HepG2 (cell line): Measurements from ENCODE around the gene SECTM1. TPM values are rescaled to one million over a fixed set of nuclear protein-coding genes. Genes with fewer than 3 reads are reported as not detected.

Experiments
- ATF4 ChIP-seq, 2 experiments: fragments of 450-650 bp in 1 of 2; sonication (generic) in 1 of 2; formaldehyde crosslinking; IDR thresholded peaks; 2 replicates each; pipeline versions ENCODE4 v1.5.0 to v1.8.0; 2020 to 2022; ENCODE audit warnings: mild to moderate bottlenecking in 1 of 2, missing genetic modification reagents in 1 of 2
- ATF6 ChIP-seq: sonication (generic); formaldehyde crosslinking; conservative IDR thresholded peaks from 2 replicates; pipeline ENCODE4 v1.4.0; 2020; ENCODE audit warnings: missing genetic modification reagents
- HNF1A ChIP-seq, 2 experiments: sonication (generic) in 1 of 2; formaldehyde crosslinking in 1 of 2; IDR thresholded peaks; 2 replicates each; pipeline versions ENCODE4 v1.4.0 to v1.6.1; 2016 to 2020; ENCODE audit warnings: borderline replicate concordance in 1 of 2, low read depth in 1 of 2, mild to moderate bottlenecking in 1 of 2, missing genetic modification reagents in 1 of 2
- NFYC ChIP-seq: IDR thresholded peaks from 2 replicates; pipeline ENCODE4 v1.6.1; 2016; ENCODE audit warnings: missing genetic modification reagents, missing compliant biosample characterization
- RARA ChIP-seq: IDR thresholded peaks from 2 replicates; pipeline ENCODE4 v1.6.1; 2016; ENCODE audit warnings: missing genetic modification reagents, missing compliant biosample characterization
- TEAD3 ChIP-seq: optimal IDR thresholded peaks from 2 replicates; pipeline ENCODE3; 2016; ENCODE audit warnings: borderline replicate concordance
- THYN1 ChIP-seq: sonication (generic); formaldehyde crosslinking; IDR thresholded peaks from 2 replicates; pipeline ENCODE4 v1.8.1; 2023; ENCODE audit warnings: low read depth, mild to moderate bottlenecking, moderate library complexity, missing genetic modification reagents, borderline replicate concordance
- TRIM22 ChIP-seq: fragments of 450-650 bp; IDR thresholded peaks from 2 replicates; pipeline ENCODE4 v1.6.1; 2017
- ZBTB39 ChIP-seq: sonication (generic); formaldehyde crosslinking; IDR thresholded peaks from 2 replicates; pipeline ENCODE4 v1.5.0; 2020; ENCODE audit warnings: missing genetic modification reagents
- ZNF224 ChIP-seq: sonication (generic); formaldehyde crosslinking; IDR thresholded peaks from 2 replicates; pipeline ENCODE4 v1.5.0; 2020; ENCODE audit warnings: mild to moderate bottlenecking, missing genetic modification reagents
- ZNF503 ChIP-seq: sonication (generic); formaldehyde crosslinking; IDR thresholded peaks from 2 replicates; pipeline ENCODE4 v1.4.0; 2020; ENCODE audit warnings: missing genetic modification reagents
- ZNF704 ChIP-seq: sonication (generic); formaldehyde crosslinking; IDR thresholded peaks from 2 replicates; pipeline ENCODE4 v1.8.1; 2023; ENCODE audit warnings: mild to moderate bottlenecking, inconsistent platforms, moderate library complexity, missing genetic modification reagents, borderline replicate concordance
- polyA plus RNA-seq, 8 experiments: library from polyadenylated mRNA; depleted of rRNA in 3 of 8; stranded (reverse) in 7 of 8; unstranded in 1 of 8; fragments of >200 nt; fragmentation: Illumina TruSeq in 4 of 8; extraction: Trizol in 4 of 8; gene quantifications; 2 replicates each; pipeline versions ENCODE4 v1.2.1 to v1.2.3, GENCODE V29; 2011 to 2016; ENCODE audit warnings: low read depth in 4 of 8, missing spikeins in 1 of 8, mixed read lengths in 1 of 8; ENCODE audit not compliant: insufficient read depth in 1 of 8
- total RNA-seq, 5 experiments: library from RNA; depleted of rRNA; stranded (reverse); fragments of >200 nt; fragmentation: Illumina TruSeq; extraction: Trizol; gene quantifications; 2 replicates each; pipeline ENCODE4 v1.2.3, GENCODE V29; 2016; ENCODE audit warnings: low read depth in 1 of 5

SECTM1 gene
- total and polyA plus RNA-seq, 2 of the 13 experiments (the other 11 are each of a cell fraction or from before 2014, with no cell fraction given) = 3.5 to 5.3 TPM

- TF ChIP-seq ZNF704 (CRISPR knock-in tag) (no peak), TRIM22 (no peak), THYN1 (CRISPR knock-in tag) (no peak), ZNF224 (CRISPR knock-in tag) (no peak), ATF4 (CRISPR knock-in tag; IDR thresholded peaks at IDR 0.05) (no peak), RARA (peak; percentile 96), ZNF503 (peak; percentile 65), ATF6 (CRISPR knock-in tag) (no peak), ZBTB39 (CRISPR knock-in tag) (0 out of 2 replicates have a peak, but pooled peaks have one; percentile 69), TEAD3 (CRISPR knock-in tag) (peak; percentile 82), NFYC (CRISPR knock-in tag) (no peak), HNF1A (IDR thresholded peaks at IDR 0.05; ENCODE audit: low read depth) (no peak), HNF1A (CRISPR knock-in tag; IDR thresholded peaks at IDR 0.05; ENCODE audit: borderline replicate concordance) (peak; percentile 82)
These were observed 8.0 kb downstream of the SECTM1 start (continued) for GRCh38 chr17:82325286-82326180.
